CD4-positive, alpha-beta memory T cell (primary cell): ENCODE data around the gene ARHGEF4. TPM values are rescaled to one million over a fixed set of nuclear protein-coding genes. Genes with fewer than 3 reads are reported as not detected.
A peak's percentile ranks its signal among the peaks of the same experiment; 100 is the strongest.

Source experiments
- CTCF ChIA-PET: fragments of 350-600 bp; sonication (Branson Sonifier 250); formaldehyde crosslinking; loops from one replicate; lab custom pipeline; 2021; ENCODE audit warnings: inconsistent platforms; ENCODE audit not compliant: partially characterized antibody; lab: Charles Lee
- POLR2A ChIA-PET: fragments of 350-600 bp; sonication (Branson Sonifier 250); formaldehyde crosslinking; loops from one replicate; lab custom pipeline; 2021; ENCODE audit not compliant: partially characterized antibody; lab: Charles Lee
- DNase-seq, 5 donors: peaks; one replicate each; pipeline versions ENCODE4 v3.0.0 to v3.0.0-alpha.2; 2020 to 2022; ENCODE audit warnings: mixed read lengths in 1 of 5
- H3K27ac ChIP-seq: one replicate; pipeline ENCODE4 v1.7.0; 2013; ENCODE audit warnings: low read depth, low read length
- H3K27me3 ChIP-seq: 2 replicates; pipeline ENCODE4 v1.7.0; 2013; ENCODE audit warnings: mild to moderate bottlenecking, low read length, moderate library complexity; ENCODE audit not compliant: insufficient read depth
- H3K36me3 ChIP-seq: 2 replicates; pipeline ENCODE4 v1.7.0; 2013; ENCODE audit warnings: mild to moderate bottlenecking, low read length, moderate library complexity; ENCODE audit not compliant: insufficient read depth
- H3K4me1 ChIP-seq: 2 replicates; pipeline ENCODE4 v1.7.0; 2013; ENCODE audit warnings: mild to moderate bottlenecking, low read length, moderate library complexity; ENCODE audit not compliant: insufficient read depth
- H3K4me3 ChIP-seq, 2 donors: one replicate each; pipeline ENCODE4 v1.7.0; 2013; ENCODE audit warnings: low read length in 2 of 2, mild to moderate bottlenecking in 1 of 2
- H3K9me3 ChIP-seq, 2 donors: one replicate each; pipeline ENCODE4 v1.7.0; 2013; ENCODE audit warnings: low read length in 2 of 2, control low read depth in 1 of 2; ENCODE audit not compliant: control insufficient read depth in 1 of 2
- H3K27ac Mint-ChIP-seq, 7 donors: one replicate each; pipeline ENCODE4 v1.8.0; 2020 to 2021; ENCODE audit warnings: mixed read lengths in 7 of 7, mild to moderate bottlenecking in 6 of 7, inconsistent platforms in 3 of 7, moderate library complexity in 3 of 7
- H3K27me3 Mint-ChIP-seq, 2 donors: one replicate each; pipeline ENCODE4 v1.8.0; 2020 to 2021; ENCODE audit warnings: mixed read lengths in 2 of 2
- H3K36me3 Mint-ChIP-seq, 2 donors: one replicate each; pipeline ENCODE4 v1.8.0; 2020 to 2021; ENCODE audit warnings: mixed read lengths in 2 of 2, inconsistent platforms in 1 of 2, mild to moderate bottlenecking in 1 of 2
- H3K4me1 Mint-ChIP-seq, 4 donors: one replicate each; pipeline ENCODE4 v1.8.0; 2020 to 2021; ENCODE audit warnings: mixed read lengths in 4 of 4, mild to moderate bottlenecking in 1 of 4
- H3K4me3 Mint-ChIP-seq, 8 donors: one replicate each; pipeline ENCODE4 v1.8.0; 2020 to 2021; ENCODE audit warnings: mixed read lengths in 8 of 8, mild to moderate bottlenecking in 7 of 8, moderate library complexity in 6 of 8, inconsistent platforms in 3 of 8
- H3K9me3 Mint-ChIP-seq, 8 donors: one replicate each; pipeline ENCODE4 v1.8.0; 2020 to 2021; ENCODE audit warnings: mixed read lengths in 8 of 8, mild to moderate bottlenecking in 5 of 8, inconsistent platforms in 3 of 8, moderate library complexity in 1 of 8
- intact Hi-C: fragments of 100-400 bp; cut with micrococcal nuclease; formaldehyde crosslinking; loops from one replicate; pipeline ENCODE4 v1.15.1; 2023
- polyA plus RNA-seq, 2 donors: library from polyadenylated mRNA; unstranded; fragments of 300-500 nt; fragmentation: Illumina TruSeq; gene quantifications; one replicate each; pipeline ENCODE4 v1.2.3, GENCODE V29; 2021
- total RNA-seq, 2 experiments: library from RNA; stranded (reverse); gene quantifications; one replicate each; pipeline ENCODE4 v1.2.3, GENCODE V29; 2021

Gene ARHGEF4
- total and polyA plus RNA-seq, 4 experiments from 2014 or later = 1.4 to 2.6 (median 2.1) TPM

- Histone ChIP-seq H3K4me1 (no peaks in the 10 kb centered on the region), H3K36me3 (no peaks in the 10 kb centered on the region), H3K9me3 (no peaks in the 10 kb centered on the region), H3K4me3 (no peak overlapping the region), H3K27me3 (no peaks in the 10 kb centered on the region), H3K27ac (no peak overlapping the region)
- intact Hi-C loops = loop anchor here (1.0 kb wide), 2 partner anchors 47 to 123 kb away; no protein-coding TSS in a partner anchor
- Mint-ChIP-seq H3K27ac (no peak overlapping the region), H3K27me3 (peaks cover 4 to 7% of the 10 kb centered on the region in 2 donors), H3K4me3 (no peak overlapping the region), H3K36me3 (no peaks in the 10 kb centered on the region), H3K9me3 (no peaks in the 10 kb centered on the region), H3K4me1 (no peaks in the 10 kb centered on the region)
- POLR2A ChIA-PET = no interaction called here
- CTCF ChIA-PET = interaction anchor here (0.6 to 7.8 kb wide), 9 partner anchors 9 to 160 kb away, joined by 3 to 80 read pairs (median 3); no protein-coding TSS in a partner anchor
- DNase-seq = peak in 4 of 5 donors; percentile 24 to 43 (median 30)
Measured at GRCh38 chr2:130920415-130921163, 83.9 kb downstream of the ARHGEF4 start.

GRCh38 chr2:130921164-130921476 lies 84.4 kb downstream of the ARHGEF4 start:
- no peak overlapping the region for H3K27ac Mint-ChIP-seq
- Histone ChIP-seq H3K27ac (no peak overlapping the region), H3K27me3 (no peaks in the 10 kb centered on the region), H3K4me3 (no peak overlapping the region), H3K4me1 (no peaks in the 10 kb centered on the region), H3K9me3 (no peaks in the 10 kb centered on the region), H3K36me3 (no peaks in the 10 kb centered on the region)
- no peaks in the 10 kb centered on the region for H3K4me1 Mint-ChIP-seq
- no peak for DNase-seq
- no peak overlapping the region for H3K4me3 Mint-ChIP-seq
- no peaks in the 10 kb centered on the region for H3K9me3 Mint-ChIP-seq
- ChIA-PET POLR2A (no interaction called here), CTCF (interaction anchor here (0.6 to 7.8 kb wide), 9 partner anchors 8 to 159 kb away, joined by 3 to 80 read pairs (median 3); no protein-coding TSS in a partner anchor)
- intact Hi-C loops = no loop called here
- peaks cover 4 to 7% of the 10 kb centered on the region in 2 donors for H3K27me3 Mint-ChIP-seq
- H3K36me3 Mint-ChIP-seq = no peaks in the 10 kb centered on the region

- intact Hi-C loops = no loop called here
- CTCF ChIA-PET = interaction anchor here (2.3 to 7.8 kb wide), 2 partner anchors 120 to 125 kb away, joined by 5 to 80 read pairs; no protein-coding TSS in a partner anchor
Measured at GRCh38 chr2:130922417-130922816, 85.7 kb downstream of the ARHGEF4 start.

GRCh38 chr2:130928385-130928784 lies 91.7 kb downstream of the ARHGEF4 start:
- POLR2A ChIA-PET = no interaction called here
- Mint-ChIP-seq H3K4me3 (no peak overlapping the region), H3K27me3 (peaks cover 1 to 8% of the 10 kb centered on the region in 2 donors), H3K36me3 (peaks cover 0 to 2% of the 10 kb centered on the region in 2 donors), H3K27ac (no peak overlapping the region), H3K9me3 (peaks cover 0 to 15% (median 9%) of the 10 kb centered on the region in 8 donors), H3K4me1 (no peaks in the 10 kb centered on the region)
- H3K27me3 ChIP-seq = no peaks in the 10 kb centered on the region
- H3K27ac ChIP-seq = no peak overlapping the region
- H3K9me3 ChIP-seq = no peaks in the 10 kb centered on the region
- DNase-seq = no peak
- intact Hi-C loops = no loop called here
- H3K4me1 ChIP-seq = no peaks in the 10 kb centered on the region
- no peaks in the 10 kb centered on the region for H3K36me3 ChIP-seq
- no peak overlapping the region for H3K4me3 ChIP-seq
- CTCF ChIA-PET = interaction anchor here (1.1 to 1.5 kb wide), 2 partner anchors 8 to 131 kb away, joined by 3 to 6 read pairs; no protein-coding TSS in a partner anchor

More at GRCh38 chr2:130922417-130922816, 85.7 kb downstream of the ARHGEF4 start:
- no peaks in the 10 kb centered on the region for H3K4me1 ChIP-seq
- no peak for DNase-seq
- H3K27ac ChIP-seq = no peak overlapping the region
- H3K4me3 ChIP-seq = no peak overlapping the region
- peaks cover 0 to 5% of the 10 kb centered on the region in 2 donors for H3K27me3 Mint-ChIP-seq
- H3K4me1 Mint-ChIP-seq = no peaks in the 10 kb centered on the region
- H3K9me3 ChIP-seq = no peaks in the 10 kb centered on the region
- H3K9me3 Mint-ChIP-seq = peaks cover 0 to 4% (median 0%) of the 10 kb centered on the region in 8 donors
- POLR2A ChIA-PET = no interaction called here
- H3K4me3 Mint-ChIP-seq = no peak overlapping the region
- H3K27me3 ChIP-seq = no peaks in the 10 kb centered on the region
- no peaks in the 10 kb centered on the region for H3K36me3 ChIP-seq
- H3K36me3 Mint-ChIP-seq = no peaks in the 10 kb centered on the region
- no peak overlapping the region for H3K27ac Mint-ChIP-seq

GRCh38 chr2:130930740-130931659 lies 94.3 kb downstream of the ARHGEF4 start:
- peaks cover 0 to 2% of the 10 kb centered on the region in 2 donors for H3K36me3 Mint-ChIP-seq
- no peak for DNase-seq
- H3K9me3 Mint-ChIP-seq = peaks cover 0 to 15% (median 10%) of the 10 kb centered on the region in 8 donors
- no peak overlapping the region for H3K4me3 ChIP-seq
- peaks cover 1 to 8% of the 10 kb centered on the region in 2 donors for H3K27me3 Mint-ChIP-seq
- no peaks in the 10 kb centered on the region for H3K4me1 Mint-ChIP-seq
- intact Hi-C loops = no loop called here
- H3K27me3 ChIP-seq = no peaks in the 10 kb centered on the region
- ChIA-PET CTCF (no interaction called here), POLR2A (no interaction called here)
- H3K4me1 ChIP-seq = no peaks in the 10 kb centered on the region
- no peak overlapping the region for H3K27ac Mint-ChIP-seq
- H3K36me3 ChIP-seq = no peaks in the 10 kb centered on the region
- no peak overlapping the region for H3K27ac ChIP-seq
- H3K9me3 ChIP-seq = no peaks in the 10 kb centered on the region
- H3K4me3 Mint-ChIP-seq = no peak overlapping the region

GRCh38 chr2:130933501-130933900 lies 96.8 kb downstream of the ARHGEF4 start:
- no peaks in the 10 kb centered on the region for H3K36me3 ChIP-seq
- Mint-ChIP-seq H3K4me1 (no peaks in the 10 kb centered on the region), H3K27ac (no peak overlapping the region), H3K4me3 (no peak overlapping the region), H3K36me3 (peaks cover 0 to 4% of the 10 kb centered on the region in 2 donors), H3K27me3 (peaks cover 3 to 9% of the 10 kb centered on the region in 2 donors), H3K9me3 (peaks cover 0 to 22% (median 10%) of the 10 kb centered on the region in 8 donors)
- no peaks in the 10 kb centered on the region for H3K4me1 ChIP-seq
- H3K9me3 ChIP-seq = no peaks in the 10 kb centered on the region
- ChIA-PET POLR2A (no interaction called here), CTCF (no interaction called here)
- DNase-seq = no peak
- H3K27me3 ChIP-seq = no peaks in the 10 kb centered on the region
- H3K27ac ChIP-seq = no peak overlapping the region
- H3K4me3 ChIP-seq = no peak overlapping the region
- intact Hi-C loops = no loop called here

- no peaks in the 10 kb centered on the region for H3K36me3 ChIP-seq
Measured at GRCh38 chr2:130936451-130936850, 99.7 kb downstream of the ARHGEF4 start.

More at GRCh38 chr2:130936451-130936850, 99.7 kb downstream of the ARHGEF4 start:
- H3K9me3 ChIP-seq = no peaks in the 10 kb centered on the region
- no peaks in the 10 kb centered on the region for H3K27me3 ChIP-seq
- no peak for DNase-seq
- H3K4me3 ChIP-seq = no peak overlapping the region
- Mint-ChIP-seq H3K27me3 (peaks cover 9 to 16% of the 10 kb centered on the region in 2 donors), H3K36me3 (peaks cover 0 to 3% of the 10 kb centered on the region in 2 donors), H3K4me3 (no peak overlapping the region), H3K27ac (no peak overlapping the region), H3K9me3 (peaks cover 0 to 20% (median 9%) of the 10 kb centered on the region in 8 donors), H3K4me1 (no peaks in the 10 kb centered on the region)
- H3K4me1 ChIP-seq = no peaks in the 10 kb centered on the region
- intact Hi-C loops = no loop called here
- POLR2A ChIA-PET = no interaction called here
- CTCF ChIA-PET = no interaction called here
- H3K27ac ChIP-seq = no peak overlapping the region
